HUES48 (cell line): ENCODE measurements around the gene ZC3H13.

ENCODE experiments used
- H3K27ac ChIP-seq: one replicate; pipeline ENCODE4 v1.7.0; 2013; ENCODE audit warnings: low read depth, low read length, inconsistent platforms
- H3K27me3 ChIP-seq: 2 replicates; pipeline ENCODE4 v1.6.1; 2013; ENCODE audit warnings: mild to moderate bottlenecking, low read length; ENCODE audit not compliant: control insufficient read depth, insufficient read depth
- H3K36me3 ChIP-seq: 2 replicates; pipeline ENCODE4 v1.6.1; 2013; ENCODE audit warnings: low read length; ENCODE audit not compliant: control insufficient read depth, insufficient read depth
- H3K4me1 ChIP-seq: 2 replicates; pipeline ENCODE4 v1.6.1; 2013; ENCODE audit warnings: mild to moderate bottlenecking, low read length; ENCODE audit not compliant: control insufficient read depth, insufficient read depth
- H3K4me3 ChIP-seq: 2 replicates; pipeline ENCODE4 v1.5.1; 2013; ENCODE audit warnings: mild to moderate bottlenecking, low read depth, low read length
- H3K9ac ChIP-seq: 2 replicates; pipeline ENCODE4 v1.6.1; 2013; ENCODE audit warnings: mild to moderate bottlenecking, low read depth, low read length, moderate library complexity
- H3K9me3 ChIP-seq: 2 replicates; pipeline ENCODE4 v1.6.1; 2013; ENCODE audit warnings: low read length; ENCODE audit not compliant: control insufficient read depth, insufficient read depth

The ZC3H13 gene

DNA sequence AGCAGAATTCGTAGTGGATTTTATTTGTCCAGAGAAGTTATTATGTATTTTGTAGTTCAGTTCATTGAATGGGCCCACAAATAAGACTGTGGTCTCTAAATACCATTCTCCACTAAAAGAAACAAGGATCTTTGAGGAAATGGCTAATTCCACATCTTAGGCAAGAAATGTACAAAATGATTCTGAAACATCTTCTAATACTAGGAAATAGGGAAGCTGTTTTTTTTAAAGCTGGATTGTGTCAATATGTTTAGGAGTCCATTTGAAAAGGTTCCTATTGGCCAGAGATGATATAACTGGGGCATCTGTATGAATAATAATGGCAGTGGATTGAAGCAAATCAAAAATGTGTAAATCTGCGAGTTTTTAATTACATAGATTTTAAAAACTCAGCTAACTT, 112.5 kb downstream of the ZC3H13 start:
- no peak overlapping the region for H3K4me3 ChIP-seq
- no peaks in the 10 kb centered on the region for H3K9me3 ChIP-seq
- no peaks in the 10 kb centered on the region for H3K4me1 ChIP-seq
- H3K27me3 ChIP-seq = no peaks in the 10 kb centered on the region
- H3K27ac ChIP-seq = no peak overlapping the region
- no peak overlapping the region for H3K9ac ChIP-seq
- H3K36me3 ChIP-seq = no peaks in the 10 kb centered on the region

DNA sequence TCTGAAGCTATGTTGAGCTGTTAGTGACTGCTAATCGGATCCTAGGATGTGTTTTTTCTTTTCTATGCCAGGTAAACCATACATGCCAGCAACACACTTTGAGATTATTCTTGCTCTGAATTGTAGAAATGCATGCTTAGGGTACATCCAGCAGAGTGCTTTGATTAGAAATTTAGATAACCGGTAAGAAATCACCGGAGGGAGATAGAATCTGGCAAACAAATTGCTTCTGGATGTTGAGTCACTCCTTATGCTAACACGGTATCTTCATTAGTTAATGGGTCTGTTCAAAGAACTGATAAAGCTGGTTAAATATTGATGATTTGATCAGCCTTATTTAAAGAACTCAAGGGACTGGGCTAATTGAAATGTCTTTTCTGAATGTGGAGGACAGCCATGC, 115.9 kb downstream of the ZC3H13 start:
- H3K9ac ChIP-seq = no peak overlapping the region
- H3K4me3 ChIP-seq = no peak overlapping the region
- no peaks in the 10 kb centered on the region for H3K4me1 ChIP-seq
- H3K9me3 ChIP-seq = no peaks in the 10 kb centered on the region
- no peak overlapping the region for H3K27ac ChIP-seq
- no peaks in the 10 kb centered on the region for H3K36me3 ChIP-seq
- H3K27me3 ChIP-seq = no peaks in the 10 kb centered on the region

- no peaks in the 10 kb centered on the region for H3K36me3 ChIP-seq
- H3K4me3 ChIP-seq = no peak overlapping the region
- no peak overlapping the region for H3K9ac ChIP-seq
- H3K4me1 ChIP-seq = no peaks in the 10 kb centered on the region
- H3K27ac ChIP-seq = no peak overlapping the region
- no peaks in the 10 kb centered on the region for H3K9me3 ChIP-seq
- no peaks in the 10 kb centered on the region for H3K27me3 ChIP-seq
Measured at GRCh38 chr13:45934283-45934682, 118.3 kb downstream of the ZC3H13 start.

DNA sequence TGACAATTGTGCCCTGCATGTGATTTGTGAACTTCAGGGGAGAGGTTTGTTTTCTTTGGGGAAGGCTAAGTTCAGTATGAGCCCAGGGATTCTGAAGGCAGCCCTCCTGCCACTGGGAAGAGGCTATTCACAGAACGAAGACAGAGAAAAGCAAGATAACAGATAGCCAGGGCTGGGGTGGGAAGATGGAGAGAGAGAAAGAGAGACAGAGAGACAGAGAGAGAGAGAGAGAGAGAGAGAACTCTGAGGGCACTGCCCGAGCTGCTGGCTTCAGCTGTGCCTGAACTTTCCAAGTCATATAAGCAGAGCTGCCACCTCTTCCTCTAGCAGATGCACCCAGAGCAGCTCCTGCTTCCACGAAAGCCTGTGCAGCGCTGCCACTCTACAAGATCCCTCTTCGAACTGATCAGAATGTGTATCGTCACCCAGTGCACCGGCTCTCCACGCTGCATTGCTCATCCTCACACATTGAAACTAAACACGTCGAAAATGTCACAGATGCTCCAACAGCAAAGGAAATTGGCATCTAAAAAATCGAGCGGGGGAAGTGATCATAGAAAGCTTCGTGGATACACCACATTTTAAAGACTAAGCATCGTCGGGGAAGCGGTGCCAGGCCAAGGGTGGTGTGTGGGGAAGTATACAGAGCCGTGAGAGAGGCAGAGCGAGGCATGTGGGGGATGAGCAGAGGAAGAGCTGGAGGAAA, 119.2 kb downstream of the ZC3H13 start:
- Histone ChIP-seq H3K27me3 (no peaks in the 10 kb centered on the region), H3K4me1 (no peaks in the 10 kb centered on the region)

DNA sequence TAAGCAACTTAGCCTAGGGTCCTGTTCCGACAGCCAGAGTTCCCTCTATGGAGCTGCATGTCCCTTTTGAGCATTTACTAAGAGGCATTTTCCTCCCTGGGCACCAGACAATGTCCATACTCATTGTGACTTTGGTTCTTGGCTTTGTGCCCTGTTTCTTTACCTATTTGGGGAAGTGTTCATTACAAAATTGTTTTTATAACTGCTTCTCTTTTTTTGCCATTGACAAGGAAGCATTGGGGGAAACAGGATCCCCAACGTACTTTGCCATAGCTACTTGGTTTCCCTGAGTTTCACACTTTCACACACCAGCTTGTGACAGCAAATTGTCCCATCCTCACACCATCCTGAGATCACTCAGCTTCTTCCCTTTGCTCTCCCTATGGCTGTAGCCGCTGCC, 119.9 kb downstream of the ZC3H13 start:
- Histone ChIP-seq H3K4me3 (no peak overlapping the region), H3K27me3 (no peaks in the 10 kb centered on the region), H3K27ac (no peak overlapping the region)

More for the DNA sequence above, 119.2 kb downstream of the ZC3H13 start:
- H3K4me3 ChIP-seq = no peak overlapping the region
- no peak overlapping the region for H3K27ac ChIP-seq
- no peak overlapping the region for H3K9ac ChIP-seq
- no peaks in the 10 kb centered on the region for H3K9me3 ChIP-seq
- no peaks in the 10 kb centered on the region for H3K36me3 ChIP-seq

DNA sequence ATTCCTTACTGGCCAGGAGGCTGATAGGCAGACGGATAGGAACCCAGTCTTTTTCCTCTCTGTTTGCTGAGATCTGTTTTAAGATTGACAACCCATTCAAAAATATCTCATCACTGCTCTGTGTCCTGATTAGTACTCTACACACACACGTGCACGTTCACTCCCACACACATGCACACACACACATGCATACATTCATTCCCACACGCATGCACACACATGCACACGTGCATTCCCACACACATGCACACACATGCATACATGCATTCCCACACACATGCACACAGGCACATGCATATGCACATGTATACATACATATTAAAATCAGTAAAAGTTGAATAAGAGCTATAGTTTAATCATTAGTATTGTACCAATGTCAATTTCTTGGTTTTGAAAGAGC, 120.4 kb downstream of the ZC3H13 start:
- Histone ChIP-seq H3K9me3 (no peaks in the 10 kb centered on the region), H3K4me1 (no peaks in the 10 kb centered on the region; the same call in 1 of the 2 replicates), H3K27ac (no peak overlapping the region), H3K27me3 (no peaks in the 10 kb centered on the region), H3K4me3 (no peak overlapping the region), H3K9ac (no peak overlapping the region), H3K36me3 (no peaks in the 10 kb centered on the region)

More for the DNA sequence above, 119.9 kb downstream of the ZC3H13 start:
- Histone ChIP-seq H3K9ac (no peak overlapping the region), H3K9me3 (no peaks in the 10 kb centered on the region), H3K4me1 (no peaks in the 10 kb centered on the region; the same call in 1 of the 2 replicates), H3K36me3 (no peaks in the 10 kb centered on the region)

DNA sequence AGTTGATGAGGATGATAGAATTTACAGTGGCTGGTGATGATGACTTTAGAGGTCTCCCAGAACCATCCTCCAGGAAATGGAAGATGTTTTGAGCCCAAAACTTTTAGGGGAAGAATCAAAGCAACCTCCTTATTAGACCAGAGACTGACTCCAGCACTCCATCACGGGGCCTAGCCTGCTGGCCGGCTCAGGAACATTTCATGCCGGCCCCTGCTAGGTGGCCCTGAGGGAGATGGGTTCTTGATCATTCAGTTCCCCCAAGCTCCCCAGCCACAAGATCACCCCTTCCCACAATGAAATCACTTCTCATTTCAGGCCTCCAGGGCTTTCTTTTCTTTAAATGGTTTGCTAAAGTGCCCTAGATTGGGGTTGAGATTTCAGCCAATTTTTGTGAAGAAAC, 121.3 kb downstream of the ZC3H13 start:
- no peak overlapping the region for H3K27ac ChIP-seq
- no peak overlapping the region for H3K9ac ChIP-seq
- H3K4me3 ChIP-seq = no peak overlapping the region
- H3K4me1 ChIP-seq = no peaks in the 10 kb centered on the region; the same call in 1 of the 2 replicates
- H3K36me3 ChIP-seq = no peaks in the 10 kb centered on the region
- H3K9me3 ChIP-seq = no peaks in the 10 kb centered on the region
- H3K27me3 ChIP-seq = no peaks in the 10 kb centered on the region

- Histone ChIP-seq H3K36me3 (no peaks in the 10 kb centered on the region), H3K9ac (no peak overlapping the region), H3K4me3 (no peak overlapping the region), H3K4me1 (no peaks in the 10 kb centered on the region; the same call in 1 of the 2 replicates), H3K27me3 (no peaks in the 10 kb centered on the region), H3K27ac (no peak overlapping the region), H3K9me3 (no peaks in the 10 kb centered on the region)
Measured at GRCh38 chr13:45930177-45930576, 122.4 kb downstream of the ZC3H13 start.

- H3K4me1 ChIP-seq = peaks cover 2% of the 10 kb centered on the region; the same call in 1 of the 2 replicates
- H3K9ac ChIP-seq = no peak overlapping the region
- H3K36me3 ChIP-seq = no peaks in the 10 kb centered on the region
- H3K4me3 ChIP-seq = no peak overlapping the region
- H3K9me3 ChIP-seq = no peaks in the 10 kb centered on the region
- no peak overlapping the region for H3K27ac ChIP-seq
- no peaks in the 10 kb centered on the region for H3K27me3 ChIP-seq
Measured at GRCh38 chr13:45928843-45929242, 123.7 kb downstream of the ZC3H13 start.

DNA sequence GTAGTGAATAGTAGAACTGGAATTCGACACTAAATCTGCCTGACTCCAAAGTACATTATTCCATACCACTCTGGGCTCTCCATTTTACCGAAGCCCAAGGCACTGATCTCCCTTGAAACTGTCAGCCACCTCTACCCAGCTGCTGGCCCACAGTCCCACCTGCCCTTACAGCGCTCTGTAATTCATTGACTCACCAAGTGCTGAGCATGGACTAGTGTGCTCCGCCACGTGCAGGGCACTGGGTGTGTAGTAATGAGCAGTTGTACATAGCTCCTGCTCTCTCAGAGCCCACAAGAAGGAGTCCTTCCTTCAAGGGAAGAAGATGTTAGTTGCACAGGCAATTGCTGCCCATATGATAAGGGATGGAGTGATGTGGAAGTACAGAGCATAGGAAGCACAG, 124.4 kb downstream of the ZC3H13 start:
- Histone ChIP-seq H3K36me3 (no peaks in the 10 kb centered on the region), H3K4me1 (peaks cover 4% of the 10 kb centered on the region; the same call in 1 of the 2 replicates), H3K9me3 (no peaks in the 10 kb centered on the region), H3K27ac (no peak overlapping the region), H3K27me3 (no peaks in the 10 kb centered on the region), H3K4me3 (no peak overlapping the region), H3K9ac (no peak overlapping the region)

- Histone ChIP-seq H3K27ac (no peak overlapping the region), H3K9ac (no peak overlapping the region), H3K4me3 (no peak overlapping the region), H3K4me1 (peaks cover 4% of the 10 kb centered on the region; the same call in 1 of the 2 replicates), H3K9me3 (no peaks in the 10 kb centered on the region), H3K36me3 (no peaks in the 10 kb centered on the region), H3K27me3 (no peaks in the 10 kb centered on the region)
Measured at GRCh38 chr13:45926741-45927140, 125.8 kb downstream of the ZC3H13 start.
